PFSK-1 (cell line): ENCODE results near the gene XPO6. TPM values are rescaled to one million over a fixed set of nuclear protein-coding genes. Genes with fewer than 3 reads are reported as not detected.

ENCODE experiments used
- FOXP2 ChIP-seq: optimal IDR thresholded peaks from 2 replicates; pipeline ENCODE3; 2011; ENCODE audit warnings: borderline replicate concordance, control low read depth, inconsistent platforms; ENCODE audit not compliant: insufficient read depth; ENCODE audit errors: extremely low read length, extremely low read depth
- POLR2AphosphoS5 ChIP-seq: IDR thresholded peaks from 2 replicates; pipeline ENCODE4 v1.6.1; 2012; ENCODE audit warnings: low read depth, mild to moderate bottlenecking, control low read depth, low read length, moderate library complexity
- SIN3A ChIP-seq: IDR thresholded peaks from 2 replicates; pipeline ENCODE4 v1.6.1; 2012; ENCODE audit warnings: mild to moderate bottlenecking, low read length, moderate library complexity, borderline replicate concordance; ENCODE audit not compliant: insufficient read depth
- TAF1 ChIP-seq: IDR thresholded peaks from 2 replicates; pipeline ENCODE4 v1.6.1; 2012; ENCODE audit warnings: low read length, control low read depth, borderline replicate concordance; ENCODE audit not compliant: insufficient read depth
- polyA plus RNA-seq: library from polyadenylated mRNA; unstranded; fragments of >200 nt; gene quantifications from one replicate; pipeline ENCODE4 v1.2.1, GENCODE V29; 2012; ENCODE audit warnings: low read depth, missing spikeins; ENCODE audit not compliant: insufficient read length
- TF ChIP-seq, protein P1 (sequence below), 2 experiments: IDR thresholded peaks; 2 replicates each; pipeline versions ENCODE4 v1.6.1 to v1.8.0; 2011 to 2012; ENCODE audit warnings: low read depth in 2 of 2, low read length in 2 of 2, control low read depth in 1 of 2, inconsistent platforms in 1 of 2, mild to moderate bottlenecking in 1 of 2, moderate library complexity in 1 of 2; ENCODE audit not compliant: insufficient read depth in 1 of 2

The XPO6 gene, protein sequence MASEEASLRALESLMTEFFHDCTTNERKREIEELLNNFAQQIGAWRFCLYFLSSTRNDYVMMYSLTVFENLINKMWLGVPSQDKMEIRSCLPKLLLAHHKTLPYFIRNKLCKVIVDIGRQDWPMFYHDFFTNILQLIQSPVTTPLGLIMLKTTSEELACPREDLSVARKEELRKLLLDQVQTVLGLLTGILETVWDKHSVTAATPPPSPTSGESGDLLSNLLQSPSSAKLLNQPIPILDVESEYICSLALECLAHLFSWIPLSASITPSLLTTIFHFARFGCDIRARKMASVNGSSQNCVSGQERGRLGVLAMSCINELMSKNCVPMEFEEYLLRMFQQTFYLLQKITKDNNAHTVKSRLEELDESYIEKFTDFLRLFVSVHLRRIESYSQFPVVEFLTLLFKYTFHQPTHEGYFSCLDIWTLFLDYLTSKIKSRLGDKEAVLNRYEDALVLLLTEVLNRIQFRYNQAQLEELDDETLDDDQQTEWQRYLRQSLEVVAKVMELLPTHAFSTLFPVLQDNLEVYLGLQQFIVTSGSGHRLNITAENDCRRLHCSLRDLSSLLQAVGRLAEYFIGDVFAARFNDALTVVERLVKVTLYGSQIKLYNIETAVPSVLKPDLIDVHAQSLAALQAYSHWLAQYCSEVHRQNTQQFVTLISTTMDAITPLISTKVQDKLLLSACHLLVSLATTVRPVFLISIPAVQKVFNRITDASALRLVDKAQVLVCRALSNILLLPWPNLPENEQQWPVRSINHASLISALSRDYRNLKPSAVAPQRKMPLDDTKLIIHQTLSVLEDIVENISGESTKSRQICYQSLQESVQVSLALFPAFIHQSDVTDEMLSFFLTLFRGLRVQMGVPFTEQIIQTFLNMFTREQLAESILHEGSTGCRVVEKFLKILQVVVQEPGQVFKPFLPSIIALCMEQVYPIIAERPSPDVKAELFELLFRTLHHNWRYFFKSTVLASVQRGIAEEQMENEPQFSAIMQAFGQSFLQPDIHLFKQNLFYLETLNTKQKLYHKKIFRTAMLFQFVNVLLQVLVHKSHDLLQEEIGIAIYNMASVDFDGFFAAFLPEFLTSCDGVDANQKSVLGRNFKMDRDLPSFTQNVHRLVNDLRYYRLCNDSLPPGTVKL
- 108 TPM for polyA plus RNA-seq

DNA sequence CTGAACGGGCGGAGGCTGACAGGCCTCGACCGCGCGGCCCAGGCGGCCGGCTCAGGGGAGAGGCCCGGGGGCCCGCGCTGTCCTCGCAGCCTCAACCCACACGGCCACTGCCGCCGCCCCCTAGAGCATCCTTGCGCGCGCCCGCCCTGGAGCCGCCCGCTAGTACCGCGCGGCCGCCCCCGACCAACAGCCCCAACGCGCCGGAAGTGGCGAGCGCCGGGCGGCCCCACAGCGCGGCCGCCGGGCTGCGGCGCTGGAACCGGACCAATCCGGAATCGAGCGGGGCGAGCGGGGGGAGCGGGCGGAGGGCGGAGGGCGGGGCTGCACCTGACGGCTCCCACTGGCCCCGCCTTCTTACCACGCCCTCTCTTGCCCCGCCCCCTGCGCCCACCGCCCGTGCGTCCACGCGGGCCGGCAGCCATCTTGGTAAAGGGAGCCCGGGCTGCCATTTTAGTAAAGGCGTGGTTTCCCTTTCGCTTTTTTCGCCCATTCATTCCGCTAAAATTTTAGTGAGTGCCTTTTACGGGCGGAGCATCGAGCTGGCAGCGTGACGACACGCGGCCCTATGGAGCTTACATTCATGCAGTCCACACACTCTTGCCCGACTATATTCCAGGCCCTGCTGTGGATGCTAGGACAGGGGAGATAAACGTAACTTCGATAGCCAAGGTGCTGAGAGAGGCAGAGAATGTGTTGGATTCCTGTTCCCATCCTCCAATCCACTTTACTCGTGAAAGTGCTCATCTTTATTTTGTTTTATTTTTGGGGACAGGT lies at the start of gene XPO6:
Gene XPO6, minus strand, starts transcription at position 208 of the 774 bp plus-strand sequence. CDS start 597 bp downstream, outside the sequence.
- TF ChIP-seq, protein P1, sequence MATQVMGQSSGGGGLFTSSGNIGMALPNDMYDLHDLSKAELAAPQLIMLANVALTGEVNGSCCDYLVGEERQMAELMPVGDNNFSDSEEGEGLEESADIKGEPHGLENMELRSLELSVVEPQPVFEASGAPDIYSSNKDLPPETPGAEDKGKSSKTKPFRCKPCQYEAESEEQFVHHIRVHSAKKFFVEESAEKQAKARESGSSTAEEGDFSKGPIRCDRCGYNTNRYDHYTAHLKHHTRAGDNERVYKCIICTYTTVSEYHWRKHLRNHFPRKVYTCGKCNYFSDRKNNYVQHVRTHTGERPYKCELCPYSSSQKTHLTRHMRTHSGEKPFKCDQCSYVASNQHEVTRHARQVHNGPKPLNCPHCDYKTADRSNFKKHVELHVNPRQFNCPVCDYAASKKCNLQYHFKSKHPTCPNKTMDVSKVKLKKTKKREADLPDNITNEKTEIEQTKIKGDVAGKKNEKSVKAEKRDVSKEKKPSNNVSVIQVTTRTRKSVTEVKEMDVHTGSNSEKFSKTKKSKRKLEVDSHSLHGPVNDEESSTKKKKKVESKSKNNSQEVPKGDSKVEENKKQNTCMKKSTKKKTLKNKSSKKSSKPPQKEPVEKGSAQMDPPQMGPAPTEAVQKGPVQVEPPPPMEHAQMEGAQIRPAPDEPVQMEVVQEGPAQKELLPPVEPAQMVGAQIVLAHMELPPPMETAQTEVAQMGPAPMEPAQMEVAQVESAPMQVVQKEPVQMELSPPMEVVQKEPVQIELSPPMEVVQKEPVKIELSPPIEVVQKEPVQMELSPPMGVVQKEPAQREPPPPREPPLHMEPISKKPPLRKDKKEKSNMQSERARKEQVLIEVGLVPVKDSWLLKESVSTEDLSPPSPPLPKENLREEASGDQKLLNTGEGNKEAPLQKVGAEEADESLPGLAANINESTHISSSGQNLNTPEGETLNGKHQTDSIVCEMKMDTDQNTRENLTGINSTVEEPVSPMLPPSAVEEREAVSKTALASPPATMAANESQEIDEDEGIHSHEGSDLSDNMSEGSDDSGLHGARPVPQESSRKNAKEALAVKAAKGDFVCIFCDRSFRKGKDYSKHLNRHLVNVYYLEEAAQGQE (IDR thresholded peaks at IDR 0.05; ENCODE audit: insufficient read depth in 1 of 2, low read depth in 2 of 2, low read length in 2 of 2), result peak in 1 of 2 experiments; percentile 45; a peak in 1 of 4 replicates
- 0 out of 2 replicates have a peak, but pooled peaks have one; percentile 36 for TF ChIP-seq POLR2AphosphoS5
- TF ChIP-seq SIN3A, result 0 out of 2 replicates have a peak, but pooled peaks have one; percentile 75
- TF ChIP-seq FOXP2, result peak; percentile 70
- TF ChIP-seq TAF1, result peak; percentile 56; the same call in 1 of the 2 replicates

DNA sequence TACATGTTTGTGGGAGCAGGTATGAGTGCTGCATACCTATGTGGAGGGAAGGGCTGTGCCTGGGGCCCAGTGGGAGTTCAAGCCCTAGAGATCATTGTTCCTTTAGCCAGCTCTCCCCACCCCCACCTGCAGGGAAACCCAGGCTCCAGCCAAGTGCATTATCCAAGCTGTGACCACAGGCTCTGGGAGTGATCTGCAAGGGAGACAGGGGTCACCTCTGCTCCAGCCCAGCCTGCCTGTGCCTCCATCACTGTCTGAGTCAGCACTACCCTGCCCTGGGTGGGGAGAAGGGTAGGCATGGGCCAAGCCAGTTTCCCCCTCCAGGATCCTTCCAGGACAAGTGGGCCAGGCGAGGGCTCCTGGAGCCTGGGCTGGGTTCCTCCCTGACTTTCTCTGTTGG lies 48.4 kb upstream of the XPO6 start:
- TF ChIP-seq SIN3A (no peak), FOXP2 (no peak), TAF1 (no peak), POLR2AphosphoS5 (no peak)
- TF ChIP-seq, protein P1 (IDR thresholded peaks at IDR 0.05; ENCODE audit: insufficient read depth in 1 of 2, low read depth in 2 of 2, low read length in 2 of 2), result no peak

DNA sequence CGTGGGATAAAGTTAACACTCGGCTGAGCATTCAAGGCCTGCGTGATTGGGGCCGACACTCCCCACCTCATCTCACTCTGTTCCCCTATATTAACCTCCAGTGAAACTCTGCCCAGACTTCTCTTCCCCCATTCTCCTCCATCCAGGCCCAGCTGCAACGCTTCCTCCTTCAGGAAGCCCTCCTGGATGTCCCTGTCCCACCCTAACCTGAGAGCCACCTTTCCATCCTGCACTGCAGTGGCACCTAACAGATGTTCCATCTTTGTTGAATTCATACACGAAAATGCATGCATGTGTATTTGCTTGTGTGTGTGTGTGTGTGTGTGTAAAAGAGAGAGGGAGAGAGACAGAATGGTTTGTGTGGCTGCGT lies 48.0 kb upstream of the XPO6 start:
- TF ChIP-seq POLR2AphosphoS5 (no peak), TAF1 (no peak), SIN3A (no peak), FOXP2 (no peak)
- TF ChIP-seq, protein P1 (IDR thresholded peaks at IDR 0.05; ENCODE audit: insufficient read depth in 1 of 2, low read depth in 2 of 2, low read length in 2 of 2), result no peak

DNA sequence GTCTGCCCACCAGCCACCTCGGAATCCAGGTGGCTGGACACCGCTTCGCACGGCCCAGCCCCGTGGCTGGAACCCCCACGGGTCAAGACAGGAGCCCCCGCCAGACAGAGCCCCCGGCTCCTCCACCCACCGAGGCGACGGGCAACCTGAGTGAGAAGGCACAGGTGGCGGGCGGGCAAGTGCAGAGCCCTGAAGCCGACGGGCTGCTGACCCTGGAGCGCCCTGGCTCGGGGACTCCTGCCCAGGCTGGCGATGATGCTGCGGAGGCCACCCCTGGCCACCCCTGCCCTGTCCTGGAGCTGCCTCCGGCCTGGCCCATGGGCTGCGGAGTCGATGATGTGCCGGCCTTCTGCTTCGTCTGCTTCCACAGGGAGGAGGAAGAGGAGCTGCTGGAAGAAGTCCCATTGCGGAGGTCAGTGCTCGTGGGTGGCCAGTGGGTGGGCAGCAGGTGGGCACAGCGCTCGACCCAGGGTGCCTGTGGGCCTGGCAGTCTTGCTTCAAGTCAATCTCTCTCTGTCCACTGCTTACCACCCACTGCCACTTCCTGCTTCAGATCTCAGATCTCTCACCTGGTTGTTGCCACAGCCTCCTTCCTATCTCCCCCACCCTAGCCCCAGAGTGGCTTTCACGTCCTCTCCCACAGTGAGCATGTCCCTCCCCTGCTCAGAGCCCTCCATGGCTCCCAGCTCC lies 47.5 kb upstream of the XPO6 start:
- TF ChIP-seq FOXP2 (no peak), SIN3A (no peak), TAF1 (no peak), POLR2AphosphoS5 (no peak)
- TF ChIP-seq, protein P1 (IDR thresholded peaks at IDR 0.05; ENCODE audit: insufficient read depth in 1 of 2, low read depth in 2 of 2, low read length in 2 of 2), result no peak
